HCT116 (cell line): ENCODE data around the gene PIK3R1. TPM values are rescaled to one million over a fixed set of nuclear protein-coding genes. Genes with fewer than 3 reads are reported as not detected.

Source experiments
- ATAC-seq: fragments of 200-7000 bp; cut with Tn5 transposase; 2 replicates; pipeline ENCODE4 v1.9.1; 2020; ENCODE audit warnings: mild to moderate bottlenecking, moderate library complexity
- BruUV-seq: library from RNA; stranded (reverse); fragments of 400-500 nt; replicated peaks from 2 replicates; lab custom pipeline; 2021; lab: Mats Ljungman, UMichigan
- CTCF ChIA-PET: fragments of 300-600 bp; sonication (Branson Sonifier 250); formaldehyde crosslinking; loops from one replicate; lab custom pipeline; 2021; ENCODE audit warnings: antibody characterized with exemption; lab: Charles Lee
- POLR2A ChIA-PET: fragments of 300-600, 350-600 bp; sonication (Branson Sonifier 250); formaldehyde crosslinking; loops from one replicate; lab custom pipeline; 2021; ENCODE audit warnings: antibody characterized with exemption; lab: Charles Lee
- RAD21 ChIA-PET, 2 experiments: fragments of 300-600 bp; sonication (Branson Sonifier 250); formaldehyde crosslinking; loops; one replicate each; lab custom pipeline; 2023; ENCODE audit warnings: low total read pairs in 2 of 2; ENCODE audit not compliant: uncharacterized antibody in 2 of 2, unreplicated experiment in 2 of 2, low non-redundant PET in 1 of 2; lab: Charles Lee
- DNase-seq: peaks from one replicate; pipeline ENCODE4 v3.0.0-alpha.2; 2010; ENCODE audit warnings: low read depth, low spot score
- H2AFZ ChIP-seq: fragments of 200-600 bp; shearing (Covaris generic), sonication (generic); 2 replicates; pipeline ENCODE4 v1.6.1; 2017; ENCODE audit warnings: low read depth, mixed run types, mixed read lengths, antibody characterized with exemption, low read length; ENCODE audit not compliant: poor library complexity, severe bottlenecking
- H3K27ac ChIP-seq: 2 replicates; pipeline ENCODE4 v1.5.1; 2012; ENCODE audit warnings: low read depth, low read length
- H3K27me3 ChIP-seq: fragments of 200-600 bp; sonication (generic); 2 replicates; pipeline ENCODE4 v1.6.1; 2016; ENCODE audit warnings: mixed run types, low read length, mixed read lengths; ENCODE audit not compliant: insufficient read depth
- H3K36me3 ChIP-seq, 2 experiments: fragments of 200-500 bp in 1 of 2; fragments of 200-600 bp in 1 of 2; sonication (Bioruptor generic) in 1 of 2; sonication (generic) in 1 of 2; 2 replicates each; pipeline versions ENCODE4 v1.5.1 to v1.6.1; 2014 to 2016; ENCODE audit warnings: low read length in 2 of 2, inconsistent platforms in 1 of 2, mixed read lengths in 1 of 2, mixed run types in 1 of 2; ENCODE audit not compliant: insufficient read depth in 2 of 2, control insufficient read depth in 1 of 2
- H3K4me1 ChIP-seq, 2 experiments: fragments of 200-600 bp in 1 of 2; sonication (generic) in 1 of 2; 2 replicates each; pipeline versions ENCODE4 v1.5.1 to v1.6.1; 2012 to 2017; ENCODE audit warnings: low read length in 2 of 2, inconsistent platforms in 1 of 2, mild to moderate bottlenecking in 1 of 2, mixed read lengths in 1 of 2, mixed run types in 1 of 2, moderate library complexity in 1 of 2; ENCODE audit not compliant: insufficient read depth in 2 of 2, control insufficient read depth in 1 of 2
- H3K4me2 ChIP-seq: fragments of 200-600 bp; sonication (generic); 2 replicates; pipeline ENCODE4 v1.6.1; 2017; ENCODE audit warnings: mixed run types, low read length, mixed read lengths
- H3K4me3 ChIP-seq, 2 experiments: fragments of 200-600 bp in 1 of 2; sonication (generic) in 1 of 2; replicated peaks in 1 of 2; 2 replicates each; pipeline ENCODE4 v1.5.1; 2011 to 2016; ENCODE audit warnings: low read length in 2 of 2, control low read depth in 1 of 2, low read depth in 1 of 2, mild to moderate bottlenecking in 1 of 2, mixed read lengths in 1 of 2, mixed run types in 1 of 2
- H3K79me2 ChIP-seq: fragments of 200-600 bp; sonication (generic); 2 replicates; pipeline ENCODE4 v1.6.1; 2017; ENCODE audit warnings: mild to moderate bottlenecking, mixed run types, low read length, moderate library complexity, mixed read lengths; ENCODE audit not compliant: insufficient read depth
- H3K9ac ChIP-seq: fragments of 200-600 bp; sonication (generic); 2 replicates; pipeline ENCODE4 v1.6.1; 2016; ENCODE audit warnings: low read length, mixed read lengths
- H3K9me2 ChIP-seq: fragments of 200-600 bp; sonication (generic), shearing (Covaris generic); 2 replicates; pipeline ENCODE4 v1.6.1; 2017; ENCODE audit warnings: mixed run types, mild to moderate bottlenecking, moderate library complexity; ENCODE audit not compliant: insufficient read depth
- H3K9me3 ChIP-seq, 2 experiments: fragments of 200-500 bp in 1 of 2; fragments of 200-600 bp in 1 of 2; sonication (Bioruptor generic) in 1 of 2; sonication (generic) in 1 of 2; 2 replicates each; pipeline ENCODE4 v1.6.1; 2014 to 2017; ENCODE audit warnings: low read length in 2 of 2, mixed read lengths in 2 of 2, inconsistent platforms in 1 of 2, low read depth in 1 of 2, mild to moderate bottlenecking in 1 of 2, mixed run types in 1 of 2, moderate library complexity in 1 of 2; ENCODE audit not compliant: control insufficient read depth in 1 of 2, insufficient read depth in 1 of 2
- H4K20me1 ChIP-seq: fragments of 200-600 bp; sonication (generic), shearing (Covaris generic); 2 replicates; pipeline ENCODE4 v1.6.1; 2017; ENCODE audit warnings: mixed run types, mild to moderate bottlenecking, moderate library complexity; ENCODE audit not compliant: insufficient read depth
- CEBPB ChIP-seq: IDR thresholded peaks from 2 replicates; pipeline ENCODE4 v1.6.1; 2012; ENCODE audit warnings: low read depth
- EGR1 ChIP-seq: IDR thresholded peaks from 2 replicates; pipeline ENCODE4 v1.6.1; 2012; ENCODE audit warnings: low read depth
- EZH2 ChIP-seq: fragments of 200-600 bp; sonication (generic); IDR thresholded peaks from 2 replicates; pipeline ENCODE4 v1.6.1; 2017; ENCODE audit warnings: antibody characterized with exemption, mixed run types
- EZH2phosphoT487 ChIP-seq: fragments of 200-600 bp; IDR thresholded peaks from 2 replicates; pipeline ENCODE4 v1.6.1; 2018; ENCODE audit warnings: antibody characterized with exemption, borderline replicate concordance
- FOSL1 ChIP-seq: IDR thresholded peaks from 2 replicates; pipeline ENCODE4 v1.6.1; 2012; ENCODE audit warnings: low read depth
- JUND ChIP-seq: IDR thresholded peaks from 2 replicates; pipeline ENCODE4 v1.6.1; 2012
- MAX ChIP-seq: IDR thresholded peaks from 2 replicates; pipeline ENCODE4 v1.6.1; 2012
- POLR2AphosphoS5 ChIP-seq: IDR thresholded peaks from 2 replicates; pipeline ENCODE4 v1.6.1; 2011; ENCODE audit warnings: mild to moderate bottlenecking, low read depth, low read length, moderate library complexity
- RAD21 ChIP-seq: IDR thresholded peaks from 2 replicates; pipeline ENCODE4 v1.6.1; 2012; ENCODE audit warnings: low read depth, mild to moderate bottlenecking
- REST ChIP-seq: IDR thresholded peaks from 2 replicates; pipeline ENCODE4 v1.6.1; 2012; ENCODE audit warnings: low read depth
- SP1 ChIP-seq: IDR thresholded peaks from 2 replicates; pipeline ENCODE4 v1.6.1; 2012; ENCODE audit warnings: low read depth
- TCF7L2 ChIP-seq: IDR thresholded peaks from 2 replicates; pipeline ENCODE4 v1.7.0; 2011; ENCODE audit warnings: borderline replicate concordance, inconsistent platforms; ENCODE audit not compliant: insufficient read depth, insufficient read length; ENCODE audit errors: extremely low read depth
- ZBTB33 ChIP-seq: IDR thresholded peaks from 2 replicates; pipeline ENCODE4 v1.6.1; 2011; ENCODE audit warnings: mild to moderate bottlenecking, low read length, moderate library complexity; ENCODE audit not compliant: insufficient replicate concordance; ENCODE audit errors: extremely low read depth
- ZFX ChIP-seq: fragments of 450-650 bp; IDR thresholded peaks from 2 replicates; pipeline ENCODE4 v1.6.1; 2017
- ZNF274 ChIP-seq: fragments of 200-500 bp; sonication (Bioruptor generic); IDR thresholded peaks from 2 replicates; pipeline ENCODE4 v1.6.1; 2014; ENCODE audit warnings: mild to moderate bottlenecking, low read depth, low read length, inconsistent platforms
- intact Hi-C: fragments of 100-400 bp; cut with micrococcal nuclease; formaldehyde crosslinking; loops from 2 replicates; pipeline ENCODE4 v1.10.0; 2022
- total RNA-seq: library from RNA; stranded (reverse); gene quantifications from one replicate; pipeline ENCODE4 v1.2.1, GENCODE V29; 2021; ENCODE audit not compliant: unreplicated experiment
- TF ChIP-seq, protein P1 (sequence below): IDR thresholded peaks from 2 replicates; pipeline ENCODE4 v1.6.1; 2012

The PIK3R1 gene
- total RNA-seq, 1 experiment from 2014 or later = 7.2 TPM

DNA sequence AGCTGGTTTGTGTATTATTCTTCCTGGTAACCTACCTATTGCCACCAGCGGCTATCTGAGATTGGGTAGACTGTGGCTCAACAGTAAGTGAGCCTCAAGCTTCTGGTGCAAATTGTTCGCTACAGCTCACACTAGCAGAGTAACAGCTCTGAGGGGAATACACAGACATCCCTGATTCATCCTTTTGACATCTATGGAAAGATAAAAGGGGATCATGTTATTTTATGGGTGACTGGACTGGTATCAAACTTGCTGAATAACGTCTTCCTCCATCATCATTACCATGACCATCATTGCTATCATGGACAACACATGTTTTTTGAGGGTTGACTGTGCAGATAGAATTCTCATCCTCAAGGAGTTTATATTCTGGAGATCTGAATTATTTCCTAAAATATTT is 129.6 kb downstream of the PIK3R1 start (continued):
- TF ChIP-seq CEBPB (no peak), SP1 (no peak), REST (no peak), MAX (no peak)
- TF ChIP-seq, all 23 proteins: peak for 0

GRCh38 chr5:68345582-68345981 is 130.0 kb downstream of the PIK3R1 start:
- ATAC-seq = no peak
- Histone ChIP-seq H3K27me3 (no peaks in the 10 kb centered on the region), H2AFZ (peak overlapping the region; percentile 23), H3K9me2 (no peaks in the 10 kb centered on the region), H3K27ac (no peak overlapping the region), H3K4me2 (no peak overlapping the region), H3K9me3 (no peaks in the 10 kb centered on the region), H3K9ac (no peak overlapping the region), H3K79me2 (no peaks in the 10 kb centered on the region), H3K4me3 (no peak overlapping the region), H3K4me1 (peaks cover 10 to 24% of the 10 kb centered on the region in 2 experiments), H4K20me1 (no peaks in the 10 kb centered on the region), H3K36me3 (no peaks in the 10 kb centered on the region)
- BruUV-seq = no TSS peak
- intact Hi-C loops = no loop called here
- CTCF ChIA-PET = no interaction called here
- POLR2A ChIA-PET = no interaction called here
- DNase-seq = no peak
- RAD21 ChIA-PET = no interaction called here
- TF ChIP-seq TCF7L2 (no peak), ZFX (no peak), EGR1 (no peak), RAD21 (no peak), ZBTB33 (no peak), CEBPB (no peak), JUND (no peak), REST (no peak), MAX (no peak), POLR2AphosphoS5 (no peak), FOSL1 (no peak), EZH2 (no peak), ZNF274 (no peak), EZH2phosphoT487 (no peak)
- TF ChIP-seq, protein P1, sequence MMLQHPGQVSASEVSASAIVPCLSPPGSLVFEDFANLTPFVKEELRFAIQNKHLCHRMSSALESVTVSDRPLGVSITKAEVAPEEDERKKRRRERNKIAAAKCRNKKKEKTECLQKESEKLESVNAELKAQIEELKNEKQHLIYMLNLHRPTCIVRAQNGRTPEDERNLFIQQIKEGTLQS = no peak
